ENCODE measurements around the gene SCAMP2. TPM values are rescaled to one million over a fixed set of nuclear protein-coding genes. Genes with fewer than 3 reads are reported as not detected.

SCAMP2 gene
- total RNA-seq, 1 experiment from 2014 or later, result 97.4 TPM

GRCh38 chr15:74868059-74868458 is 5.1 kb downstream of the SCAMP2 start:
- no peaks in the 10 kb centered on the region for H3K27me3 ChIP-seq (replicated peaks; ENCODE audit: control insufficient read depth, insufficient read depth, low read length)
- peaks cover 3% of the 10 kb centered on the region; the same call in 1 of the 2 replicates for H3K36me3 ChIP-seq (ENCODE audit: control insufficient read depth, insufficient read depth, low read length)
- Mint-ChIP-seq H3K9me3 (ENCODE audit: unreplicated experiment) (no peaks in the 10 kb centered on the region), H3K27ac (ENCODE audit: unreplicated experiment) (peak overlapping the region; percentile 57), H3K36me3 (ENCODE audit: insufficient read depth, unreplicated experiment) (peaks cover 65% of the 10 kb centered on the region), H3K27me3 (ENCODE audit: insufficient read depth, unreplicated experiment) (no peaks in the 10 kb centered on the region), H3K4me1 (ENCODE audit: low read depth, unreplicated experiment) (peaks cover 55% of the 10 kb centered on the region), H3K4me3 (ENCODE audit: unreplicated experiment) (no peak overlapping the region)
- peaks cover 6% of the 10 kb centered on the region; the same call in 1 of the 2 replicates for H3K9me3 ChIP-seq
- no peak for DNase-seq
- H3K4me3 ChIP-seq (ENCODE audit: low read depth, low read length), result no peak overlapping the region
- no peak for TF ChIP-seq CTCF (IDR thresholded peaks at IDR 0.05; ENCODE audit: insufficient read depth in 1 of 2, low read depth in 1 of 2, low read length in 1 of 2, severe bottlenecking in 1 of 2, unreplicated experiment in 1 of 2)
- ChIA-PET POLR2A (no interaction called here), CTCF (no interaction called here)
- H3K4me1 ChIP-seq, result peaks cover 51% of the 10 kb centered on the region
- intact Hi-C loops (cut with micrococcal nuclease; ENCODE audit: unreplicated experiment), result no loop called here
- BruUV-seq (replicated peaks), result no TSS peak

- Histone ChIP-seq H3K4me3 (ENCODE audit: low read depth, low read length) (no peak overlapping the region), H3K4me1 (peaks cover 51% of the 10 kb centered on the region), H3K36me3 (ENCODE audit: control insufficient read depth, insufficient read depth, low read length) (peaks cover 3% of the 10 kb centered on the region; the same call in 1 of the 2 replicates), H3K9me3 (peaks cover 6% of the 10 kb centered on the region; the same call in 1 of the 2 replicates), H3K27me3 (replicated peaks; ENCODE audit: control insufficient read depth, insufficient read depth, low read length) (no peaks in the 10 kb centered on the region)
- Mint-ChIP-seq H3K4me1 (ENCODE audit: low read depth, unreplicated experiment) (peaks cover 52% of the 10 kb centered on the region), H3K27ac (ENCODE audit: unreplicated experiment) (peak overlapping the region; percentile 57), H3K9me3 (ENCODE audit: unreplicated experiment) (no peaks in the 10 kb centered on the region), H3K4me3 (ENCODE audit: unreplicated experiment) (peak overlapping the region; percentile 18), H3K27me3 (ENCODE audit: insufficient read depth, unreplicated experiment) (no peaks in the 10 kb centered on the region), H3K36me3 (ENCODE audit: insufficient read depth, unreplicated experiment) (peaks cover 60% of the 10 kb centered on the region)
- POLR2A ChIA-PET, result no interaction called here
- BruUV-seq (replicated peaks), result no TSS peak
- TF ChIP-seq CTCF (IDR thresholded peaks at IDR 0.05; ENCODE audit: insufficient read depth in 1 of 2, low read depth in 1 of 2, low read length in 1 of 2, severe bottlenecking in 1 of 2, unreplicated experiment in 1 of 2), result no peak
- intact Hi-C loops (cut with micrococcal nuclease; ENCODE audit: unreplicated experiment), result no loop called here
- no peak for DNase-seq
- CTCF ChIA-PET, result no interaction called here
These were observed 5.6 kb downstream of the SCAMP2 start for GRCh38 chr15:74867466-74868038.

- Mint-ChIP-seq H3K4me1 (ENCODE audit: low read depth, unreplicated experiment) (peaks cover 49% of the 10 kb centered on the region), H3K27ac (ENCODE audit: unreplicated experiment) (peak overlapping the region; percentile 16)
- TF ChIP-seq CTCF (IDR thresholded peaks at IDR 0.05; ENCODE audit: insufficient read depth in 1 of 2, low read depth in 1 of 2, low read length in 1 of 2, severe bottlenecking in 1 of 2, unreplicated experiment in 1 of 2), result no peak
These were observed 7.1 kb downstream of the SCAMP2 start for GRCh38 chr15:74866090-74866489.

More at GRCh38 chr15:74866090-74866489, 7.1 kb downstream of the SCAMP2 start:
- CTCF ChIA-PET, result interaction anchor here (0.6 kb wide), 2 partner anchors 36 to 55 kb away, joined by 3 to 5 read pairs; no protein-coding TSS in a partner anchor
- peaks cover 46% of the 10 kb centered on the region for H3K4me1 ChIP-seq
- Mint-ChIP-seq H3K27me3 (ENCODE audit: insufficient read depth, unreplicated experiment) (no peaks in the 10 kb centered on the region), H3K36me3 (ENCODE audit: insufficient read depth, unreplicated experiment) (peaks cover 54% of the 10 kb centered on the region), H3K4me3 (ENCODE audit: unreplicated experiment) (no peak overlapping the region), H3K9me3 (ENCODE audit: unreplicated experiment) (no peaks in the 10 kb centered on the region)
- peaks cover 3% of the 10 kb centered on the region; the same call in 1 of the 2 replicates for H3K36me3 ChIP-seq (ENCODE audit: control insufficient read depth, insufficient read depth, low read length)
- peaks cover 6% of the 10 kb centered on the region; the same call in 1 of the 2 replicates for H3K9me3 ChIP-seq
- no peak overlapping the region for H3K4me3 ChIP-seq (ENCODE audit: low read depth, low read length)
- no TSS peak for BruUV-seq (replicated peaks)
- no peak for DNase-seq
- intact Hi-C loops (cut with micrococcal nuclease; ENCODE audit: unreplicated experiment), result no loop called here
- H3K27me3 ChIP-seq (replicated peaks; ENCODE audit: control insufficient read depth, insufficient read depth, low read length), result no peaks in the 10 kb centered on the region
- POLR2A ChIA-PET, result no interaction called here
